ENCODE measurements around the gene SPATS2L.

The SPATS2L gene

DNA sequence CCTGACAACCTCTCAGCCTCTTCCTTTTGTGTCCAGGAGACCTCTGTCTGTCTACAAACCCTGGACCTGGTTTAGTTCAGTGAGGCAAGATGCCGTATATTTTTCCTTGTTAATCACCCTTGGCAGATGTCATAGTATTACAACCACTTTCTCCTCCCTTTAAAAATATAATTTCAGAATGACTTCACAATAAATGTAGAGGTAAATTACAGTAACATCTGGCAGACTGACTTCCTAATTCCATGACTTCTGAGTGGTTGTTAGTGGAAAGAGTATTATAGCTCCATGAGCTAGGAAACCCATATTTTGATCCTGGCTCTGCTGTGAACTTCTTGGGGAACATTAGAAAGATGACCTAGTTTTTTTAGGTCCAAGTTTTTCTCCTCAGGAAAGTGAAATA lies 39.5 kb downstream of the SPATS2L start:
- Mint-ChIP-seq H3K4me1 (ENCODE audit: low read depth) (no peaks in the 10 kb centered on the region), H3K4me3 (no peak overlapping the region), H3K27ac (no peak overlapping the region), H3K36me3 (ENCODE audit: low read depth) (no peaks in the 10 kb centered on the region), H3K27me3 (no peaks in the 10 kb centered on the region), H3K9me3 (no peaks in the 10 kb centered on the region)

DNA sequence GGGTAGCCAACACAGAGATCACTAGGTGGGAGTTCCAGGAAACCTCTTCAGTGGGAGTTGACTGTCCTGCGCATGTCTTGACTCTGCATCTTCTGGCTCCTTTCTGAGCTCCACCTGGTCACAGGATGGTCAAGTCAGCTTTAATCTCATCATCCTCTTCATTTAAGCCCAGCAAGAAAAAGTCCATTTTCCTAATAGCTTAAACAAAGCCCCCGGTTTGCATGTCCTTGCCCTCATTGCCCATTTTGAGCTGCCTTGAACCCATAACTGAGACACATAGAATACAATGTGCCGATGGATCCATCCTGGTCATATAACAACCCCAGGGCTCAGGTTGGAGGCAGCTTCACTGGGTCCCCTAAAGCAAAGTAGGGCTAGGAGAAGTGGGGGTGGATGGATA lies 40.8 kb downstream of the SPATS2L start:
- Mint-ChIP-seq H3K27me3 (no peaks in the 10 kb centered on the region), H3K4me3 (no peak overlapping the region), H3K27ac (no peak overlapping the region), H3K9me3 (no peaks in the 10 kb centered on the region), H3K36me3 (ENCODE audit: low read depth) (no peaks in the 10 kb centered on the region), H3K4me1 (ENCODE audit: low read depth) (no peaks in the 10 kb centered on the region)

DNA sequence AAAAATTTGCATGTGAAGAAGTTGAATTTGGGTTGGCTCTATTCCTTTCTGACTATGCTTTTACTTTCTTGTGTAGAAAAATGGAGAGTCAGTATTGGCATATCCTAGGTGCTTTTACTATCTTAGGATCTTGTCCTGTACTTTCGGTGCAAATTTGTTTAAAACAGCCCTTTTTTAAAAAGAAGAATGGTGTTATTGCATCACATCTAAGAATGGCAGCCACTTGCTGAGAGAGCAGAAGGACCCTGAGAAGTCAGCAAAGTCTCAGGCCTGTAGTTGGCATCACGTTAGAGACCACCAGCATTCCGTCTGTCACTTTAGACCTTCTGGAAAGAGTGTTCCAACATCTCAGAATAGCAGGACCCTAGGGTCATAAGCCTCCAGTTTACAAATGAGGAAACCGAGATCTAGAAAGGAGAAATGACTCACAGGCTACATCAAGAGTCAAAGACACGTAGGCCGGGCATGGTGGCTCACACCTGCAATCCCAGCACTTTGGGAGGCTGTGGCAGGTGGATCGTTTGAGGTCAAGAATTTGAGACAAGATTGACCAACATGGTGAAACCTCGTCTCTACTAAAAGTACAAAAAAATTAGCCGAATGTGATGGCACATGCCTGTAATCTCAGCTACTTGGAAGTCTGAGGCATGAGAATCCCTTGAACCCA lies 42.5 kb downstream of the SPATS2L start:
- H3K4me1 Mint-ChIP-seq (ENCODE audit: low read depth): no peaks in the 10 kb centered on the region
- H3K27ac Mint-ChIP-seq: no peak overlapping the region
- no peaks in the 10 kb centered on the region for H3K36me3 Mint-ChIP-seq (ENCODE audit: low read depth)

DNA sequence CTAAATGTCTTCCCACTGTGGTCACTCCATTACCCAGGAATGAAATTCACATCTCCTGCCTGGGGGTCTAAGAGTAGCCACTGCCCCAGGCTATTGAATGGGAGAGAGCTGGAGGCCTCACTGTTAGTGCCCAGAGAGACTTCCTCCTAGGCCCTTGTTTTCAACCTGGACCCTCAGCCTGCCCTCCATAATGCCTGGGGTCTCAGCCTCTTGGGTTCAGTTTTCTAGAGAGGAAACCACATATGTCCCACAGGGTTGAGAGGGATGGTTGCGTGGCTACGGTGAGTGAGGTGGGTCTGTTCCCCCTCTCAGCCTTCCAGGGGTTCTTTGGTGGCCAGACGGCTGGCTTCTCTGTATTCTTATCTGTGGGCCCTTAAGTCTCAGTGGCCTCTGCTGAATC lies 43.4 kb downstream of the SPATS2L start:
- H3K27ac Mint-ChIP-seq: no peak overlapping the region
- H3K4me1 Mint-ChIP-seq (ENCODE audit: low read depth): no peaks in the 10 kb centered on the region
- no peaks in the 10 kb centered on the region for H3K9me3 Mint-ChIP-seq
- no peaks in the 10 kb centered on the region for H3K36me3 Mint-ChIP-seq (ENCODE audit: low read depth)
- H3K27me3 Mint-ChIP-seq: no peaks in the 10 kb centered on the region
- H3K4me3 Mint-ChIP-seq: no peak overlapping the region

More for the DNA sequence above, 42.5 kb downstream of the SPATS2L start:
- Mint-ChIP-seq H3K4me3 (no peak overlapping the region), H3K27me3 (no peaks in the 10 kb centered on the region), H3K9me3 (no peaks in the 10 kb centered on the region)

DNA sequence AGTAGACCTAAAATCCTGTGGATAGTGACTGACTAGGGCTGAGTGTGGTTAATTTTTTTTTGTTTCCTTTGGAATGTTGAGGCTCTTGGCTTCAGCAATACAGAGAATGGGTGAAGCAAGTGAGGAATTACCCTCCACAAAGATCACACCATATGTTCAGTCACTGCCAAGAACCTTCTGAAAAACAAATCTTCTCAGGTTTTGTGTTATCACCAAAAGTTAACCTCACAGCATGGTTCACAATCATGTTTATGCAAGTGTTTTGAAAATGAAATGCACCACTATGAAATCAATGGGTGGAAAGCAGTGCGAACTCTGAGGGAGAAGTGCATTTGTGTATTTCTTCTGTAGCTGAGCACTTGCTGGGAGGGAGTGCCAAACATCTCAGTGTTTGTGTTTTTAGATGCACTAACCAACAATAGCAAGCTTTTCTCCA lies 44.4 kb downstream of the SPATS2L start:
- no peaks in the 10 kb centered on the region for H3K4me1 Mint-ChIP-seq (ENCODE audit: low read depth)
- H3K36me3 Mint-ChIP-seq (ENCODE audit: low read depth): no peaks in the 10 kb centered on the region
- H3K4me3 Mint-ChIP-seq: no peak overlapping the region
- H3K27ac Mint-ChIP-seq: no peak overlapping the region
- no peaks in the 10 kb centered on the region for H3K27me3 Mint-ChIP-seq
- H3K9me3 Mint-ChIP-seq: no peaks in the 10 kb centered on the region

DNA sequence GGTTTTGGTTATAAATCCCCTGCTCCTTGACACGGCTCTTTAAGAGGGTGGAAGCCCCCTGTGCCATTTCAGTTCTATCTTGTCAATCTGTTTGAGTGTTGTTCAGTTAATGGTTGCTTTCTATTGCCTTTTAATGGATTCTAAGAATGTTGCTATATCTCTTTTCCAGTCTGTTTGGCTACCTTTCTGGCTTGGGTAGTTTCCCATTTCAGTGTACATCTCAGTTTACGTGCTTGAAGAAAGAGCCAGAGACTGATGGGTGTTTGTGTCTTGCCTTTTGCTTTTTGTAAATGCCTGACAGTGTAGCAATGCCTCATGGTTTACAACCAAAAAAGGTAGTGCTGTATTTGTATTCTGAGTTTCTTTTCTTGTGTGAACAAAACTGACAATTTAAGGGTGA lies 45.3 kb downstream of the SPATS2L start:
- no peaks in the 10 kb centered on the region for H3K4me1 Mint-ChIP-seq (ENCODE audit: low read depth)
- H3K4me3 Mint-ChIP-seq: no peak overlapping the region
- H3K27ac Mint-ChIP-seq: no peak overlapping the region
- no peaks in the 10 kb centered on the region for H3K9me3 Mint-ChIP-seq
- no peaks in the 10 kb centered on the region for H3K27me3 Mint-ChIP-seq
- no peaks in the 10 kb centered on the region for H3K36me3 Mint-ChIP-seq (ENCODE audit: low read depth)

DNA sequence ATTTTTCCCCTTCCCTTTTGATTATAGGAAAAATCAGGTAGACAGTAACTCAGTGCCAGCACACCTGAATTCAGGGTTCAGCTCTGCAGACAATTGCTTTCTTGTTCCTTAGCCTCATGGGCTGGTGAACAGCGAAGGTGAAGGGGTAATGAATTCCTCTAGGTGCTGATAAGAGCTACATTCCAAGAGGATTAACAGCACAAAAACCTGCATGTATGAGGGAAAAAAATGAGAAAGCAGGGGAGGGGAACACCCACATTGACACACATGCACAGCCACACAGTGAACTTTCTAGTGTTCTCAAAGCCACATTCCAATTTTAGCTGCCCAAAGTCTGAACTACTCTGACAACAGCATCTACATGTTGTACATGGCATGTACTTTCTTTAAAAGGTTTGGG lies 46.1 kb downstream of the SPATS2L start:
- H3K9me3 Mint-ChIP-seq: no peaks in the 10 kb centered on the region
- H3K36me3 Mint-ChIP-seq (ENCODE audit: low read depth): no peaks in the 10 kb centered on the region
- H3K27me3 Mint-ChIP-seq: no peaks in the 10 kb centered on the region
- no peak overlapping the region for H3K4me3 Mint-ChIP-seq
- H3K27ac Mint-ChIP-seq: no peak overlapping the region
- H3K4me1 Mint-ChIP-seq (ENCODE audit: low read depth): no peaks in the 10 kb centered on the region

DNA sequence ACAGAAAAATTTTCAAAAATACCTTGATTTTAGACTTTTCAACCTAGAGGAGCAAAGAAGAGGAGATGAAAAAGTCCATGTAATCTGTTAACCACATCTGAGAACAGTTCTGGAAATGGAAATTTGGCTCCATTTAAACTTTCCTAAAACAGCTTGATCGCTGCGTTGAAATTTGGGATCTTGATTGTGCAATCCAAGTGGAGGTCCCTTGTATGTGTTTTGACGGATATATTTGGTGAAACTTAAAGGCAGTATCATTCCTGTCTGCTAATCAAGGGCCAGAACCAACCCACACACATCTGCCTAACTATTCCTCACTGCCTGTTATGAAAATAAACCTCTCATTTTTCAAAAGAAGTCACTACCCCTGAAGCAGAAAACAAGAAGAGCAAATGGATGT lies 46.6 kb downstream of the SPATS2L start:
- H3K36me3 Mint-ChIP-seq (ENCODE audit: low read depth): no peaks in the 10 kb centered on the region
- H3K4me1 Mint-ChIP-seq (ENCODE audit: low read depth): no peaks in the 10 kb centered on the region
- H3K4me3 Mint-ChIP-seq: no peak overlapping the region
- no peak overlapping the region for H3K27ac Mint-ChIP-seq
- H3K9me3 Mint-ChIP-seq: no peaks in the 10 kb centered on the region
- H3K27me3 Mint-ChIP-seq: no peaks in the 10 kb centered on the region

DNA sequence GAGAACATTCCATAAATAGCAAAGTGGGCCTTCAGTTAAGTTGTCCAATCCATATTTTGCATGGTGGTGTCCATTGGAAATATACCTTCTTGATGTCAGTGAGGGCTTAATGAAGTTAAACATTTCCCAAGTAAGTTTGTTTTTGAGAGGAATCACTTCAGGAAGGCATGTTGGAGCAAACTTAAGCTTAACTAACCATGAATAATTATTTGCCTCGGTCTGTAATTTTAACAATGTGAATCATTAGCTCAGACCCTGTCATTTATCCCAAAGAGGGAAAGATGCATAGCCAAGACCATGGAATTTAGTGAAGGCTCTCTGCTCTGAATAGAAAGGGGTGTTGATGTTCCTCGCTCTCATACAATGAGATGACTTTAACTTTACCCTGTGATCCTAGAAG lies 47.4 kb downstream of the SPATS2L start:
- Mint-ChIP-seq H3K36me3 (ENCODE audit: low read depth) (no peaks in the 10 kb centered on the region), H3K9me3 (no peaks in the 10 kb centered on the region), H3K27ac (no peak overlapping the region), H3K27me3 (no peaks in the 10 kb centered on the region), H3K4me3 (no peak overlapping the region), H3K4me1 (ENCODE audit: low read depth) (no peaks in the 10 kb centered on the region)

DNA sequence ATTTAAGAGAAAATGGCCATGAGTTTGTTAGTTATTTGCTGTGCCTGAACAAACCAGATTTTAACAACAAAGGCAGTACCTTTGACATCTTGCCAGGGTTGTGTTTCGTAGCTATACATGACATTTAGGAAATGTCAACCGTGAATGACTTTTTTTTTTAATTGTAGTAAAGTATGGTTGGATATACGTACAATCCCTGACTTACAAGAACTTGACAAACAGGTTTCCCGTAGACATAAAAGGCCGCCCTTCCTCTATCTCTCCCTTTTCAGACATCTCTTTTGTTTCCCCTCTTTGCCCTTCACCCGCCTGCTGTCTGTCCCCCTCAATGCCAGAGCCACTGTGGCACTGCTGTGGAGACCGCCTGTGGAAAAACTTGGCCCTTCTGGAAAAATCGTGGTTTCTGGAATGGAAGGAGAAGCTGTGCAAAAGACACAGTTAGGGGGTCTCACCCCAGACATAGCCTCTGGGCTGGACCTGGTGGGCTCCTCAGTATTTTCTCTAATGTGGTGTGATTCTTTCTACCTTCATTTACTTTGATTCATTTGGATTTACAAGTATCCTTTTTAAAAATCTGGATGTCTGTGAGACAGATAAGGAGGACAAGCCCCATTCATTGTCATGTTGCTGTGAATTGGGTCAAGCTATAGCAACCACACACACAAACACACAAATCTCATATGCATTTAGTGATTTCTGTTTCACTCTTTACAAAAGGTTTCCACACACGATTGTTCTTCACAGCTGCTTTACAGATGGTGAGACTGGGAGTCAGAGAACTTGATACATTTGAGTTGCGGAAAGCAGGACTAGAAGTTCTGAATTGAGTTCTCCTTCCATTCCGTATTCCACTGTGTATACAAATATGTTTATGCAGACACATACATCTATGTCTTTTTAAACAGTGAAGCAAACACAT lies 48.6 kb downstream of the SPATS2L start:
- Mint-ChIP-seq H3K4me1 (ENCODE audit: low read depth) (no peaks in the 10 kb centered on the region), H3K36me3 (ENCODE audit: low read depth) (no peaks in the 10 kb centered on the region), H3K27ac (no peak overlapping the region), H3K27me3 (no peaks in the 10 kb centered on the region), H3K4me3 (no peak overlapping the region), H3K9me3 (no peaks in the 10 kb centered on the region)

DNA sequence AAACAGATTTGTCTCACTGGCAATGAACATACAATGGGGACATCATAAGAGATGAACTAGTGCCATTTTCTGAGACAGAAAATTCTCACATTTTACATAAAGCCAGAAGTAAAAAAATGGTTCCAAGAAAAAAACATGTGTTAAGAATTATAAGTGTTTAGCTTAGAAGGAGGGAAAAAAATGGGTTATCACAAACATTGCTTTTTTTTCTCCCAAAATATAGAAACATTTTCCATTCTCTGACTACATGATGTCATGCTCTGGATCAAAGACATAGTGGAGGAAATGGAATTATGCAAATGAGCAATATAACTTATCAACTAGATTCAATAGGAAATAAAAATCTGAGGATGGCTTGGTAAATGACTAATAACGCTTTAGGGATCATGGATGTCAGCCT lies 49.8 kb downstream of the SPATS2L start:
- Mint-ChIP-seq H3K27ac (no peak overlapping the region), H3K4me1 (ENCODE audit: low read depth) (no peaks in the 10 kb centered on the region), H3K36me3 (ENCODE audit: low read depth) (no peaks in the 10 kb centered on the region), H3K9me3 (no peaks in the 10 kb centered on the region), H3K4me3 (no peak overlapping the region), H3K27me3 (no peaks in the 10 kb centered on the region)

DNA sequence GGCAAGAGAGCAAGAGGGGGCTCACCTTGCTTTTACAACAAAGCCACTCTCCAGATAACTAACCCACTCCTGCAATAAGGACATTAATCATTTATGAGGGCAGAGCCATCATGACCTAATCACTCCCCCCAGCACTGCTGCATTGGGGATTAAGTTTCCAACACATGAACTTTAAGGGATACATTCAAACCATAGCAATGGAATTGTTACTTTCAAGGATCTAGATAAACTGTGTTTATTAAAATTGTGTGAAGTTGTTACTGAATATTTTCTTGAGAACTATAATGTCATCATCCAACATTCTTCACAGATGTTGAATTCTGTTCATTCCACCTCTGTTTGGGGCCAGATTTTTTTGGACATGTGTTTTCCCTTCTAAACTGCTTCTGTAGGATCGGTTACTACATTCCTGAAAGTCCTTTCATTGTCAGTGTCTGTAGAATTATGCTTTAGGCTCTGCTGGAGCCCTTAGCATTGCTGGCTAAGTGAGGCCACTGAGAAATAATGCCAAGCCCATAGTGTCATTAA lies 50.4 kb downstream of the SPATS2L start:
- H3K36me3 Mint-ChIP-seq (ENCODE audit: low read depth): no peaks in the 10 kb centered on the region
- H3K27me3 Mint-ChIP-seq: no peaks in the 10 kb centered on the region
- H3K9me3 Mint-ChIP-seq: no peaks in the 10 kb centered on the region
- no peak overlapping the region for H3K4me3 Mint-ChIP-seq
- H3K4me1 Mint-ChIP-seq (ENCODE audit: low read depth): no peaks in the 10 kb centered on the region
- H3K27ac Mint-ChIP-seq: no peak overlapping the region

DNA sequence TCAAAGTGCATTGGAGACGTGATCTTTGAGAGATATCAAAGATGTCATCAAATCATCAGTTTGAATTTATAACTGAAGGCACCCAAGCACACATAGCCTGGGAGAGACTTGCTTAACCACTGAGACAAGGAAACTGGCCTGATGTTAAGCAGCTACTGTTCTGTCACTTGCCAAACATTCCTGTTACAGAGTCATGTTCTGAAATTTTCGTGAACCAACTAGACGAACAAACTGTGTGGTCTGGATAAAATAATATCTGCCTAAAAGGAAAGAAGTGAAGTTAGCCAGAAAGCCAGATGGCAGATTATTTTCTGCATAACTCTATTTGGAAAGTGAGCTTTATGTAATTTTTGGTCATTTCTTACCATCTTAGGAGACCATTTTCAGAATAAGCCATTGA lies 51.4 kb downstream of the SPATS2L start:
- Mint-ChIP-seq H3K4me1 (ENCODE audit: low read depth) (no peaks in the 10 kb centered on the region), H3K36me3 (ENCODE audit: low read depth) (no peaks in the 10 kb centered on the region), H3K27me3 (no peaks in the 10 kb centered on the region), H3K9me3 (no peaks in the 10 kb centered on the region), H3K27ac (no peak overlapping the region), H3K4me3 (no peak overlapping the region)

DNA sequence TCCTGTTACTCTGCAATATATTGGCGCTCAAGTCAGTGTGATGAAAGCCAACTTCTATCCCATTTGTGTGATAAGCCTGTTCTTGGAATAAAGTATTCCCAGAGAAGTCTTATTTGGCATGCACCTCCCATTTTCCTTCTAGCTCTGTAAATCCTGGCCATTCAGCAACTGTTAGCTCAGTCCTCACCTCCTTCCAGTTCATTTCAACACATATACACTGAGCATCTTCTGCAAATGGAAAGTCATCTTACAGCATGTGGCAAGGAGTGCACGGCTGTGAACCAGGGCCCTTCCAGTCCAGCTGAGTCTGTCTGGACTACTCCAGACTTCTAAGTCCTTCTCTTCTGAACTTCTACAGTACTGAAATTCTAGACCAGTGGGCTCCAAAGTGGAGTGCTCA lies 53.1 kb downstream of the SPATS2L start:
- no peaks in the 10 kb centered on the region for H3K27me3 Mint-ChIP-seq
- no peaks in the 10 kb centered on the region for H3K4me1 Mint-ChIP-seq (ENCODE audit: low read depth)
- H3K4me3 Mint-ChIP-seq: no peak overlapping the region
- H3K36me3 Mint-ChIP-seq (ENCODE audit: low read depth): no peaks in the 10 kb centered on the region
- no peaks in the 10 kb centered on the region for H3K9me3 Mint-ChIP-seq
- H3K27ac Mint-ChIP-seq: no peak overlapping the region

DNA sequence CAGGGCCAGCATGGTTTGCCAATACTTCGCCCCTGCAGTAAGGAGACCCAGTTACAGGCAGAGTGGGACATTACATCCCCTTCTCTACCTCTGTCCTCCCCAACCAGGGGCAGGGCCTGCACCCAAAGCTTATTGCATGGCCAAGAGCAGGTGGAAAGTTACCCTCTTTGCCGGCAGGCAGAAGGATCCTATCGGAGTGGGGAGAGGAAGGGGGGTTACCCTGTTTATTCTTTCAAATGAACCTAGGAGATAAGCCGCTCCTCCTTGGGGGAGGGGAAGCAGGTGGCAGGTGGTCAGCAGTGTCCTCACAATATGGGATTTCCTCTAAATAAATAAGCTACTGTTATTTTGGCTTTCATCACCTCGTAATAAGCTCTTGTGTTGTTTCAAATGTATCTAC lies 53.9 kb downstream of the SPATS2L start:
- no peaks in the 10 kb centered on the region for H3K4me1 Mint-ChIP-seq (ENCODE audit: low read depth)
- H3K27me3 Mint-ChIP-seq: no peaks in the 10 kb centered on the region
- H3K36me3 Mint-ChIP-seq (ENCODE audit: low read depth): no peaks in the 10 kb centered on the region
- H3K4me3 Mint-ChIP-seq: no peak overlapping the region
- no peak overlapping the region for H3K27ac Mint-ChIP-seq
- H3K9me3 Mint-ChIP-seq: no peaks in the 10 kb centered on the region
